Hippocampal formation (tissue), 2 donors: ENCODE data around the gene PRM1.
"Not testable (repeated sequence)": the region's sequence is repeated elsewhere in the genome, so short reads cannot be mapped to it uniquely, and the experiment has no call there.

Experiments used
- DNase-seq, 2 donors: peaks; one replicate each; lab custom pipeline; 2025; lab: John Stamatoyannopoulos, UW

Gene PRM1

GRCh38 chr16:11314309-11314894 lies 33.3 kb upstream of the PRM1 start:
- no peak for DNase-seq

DNA sequence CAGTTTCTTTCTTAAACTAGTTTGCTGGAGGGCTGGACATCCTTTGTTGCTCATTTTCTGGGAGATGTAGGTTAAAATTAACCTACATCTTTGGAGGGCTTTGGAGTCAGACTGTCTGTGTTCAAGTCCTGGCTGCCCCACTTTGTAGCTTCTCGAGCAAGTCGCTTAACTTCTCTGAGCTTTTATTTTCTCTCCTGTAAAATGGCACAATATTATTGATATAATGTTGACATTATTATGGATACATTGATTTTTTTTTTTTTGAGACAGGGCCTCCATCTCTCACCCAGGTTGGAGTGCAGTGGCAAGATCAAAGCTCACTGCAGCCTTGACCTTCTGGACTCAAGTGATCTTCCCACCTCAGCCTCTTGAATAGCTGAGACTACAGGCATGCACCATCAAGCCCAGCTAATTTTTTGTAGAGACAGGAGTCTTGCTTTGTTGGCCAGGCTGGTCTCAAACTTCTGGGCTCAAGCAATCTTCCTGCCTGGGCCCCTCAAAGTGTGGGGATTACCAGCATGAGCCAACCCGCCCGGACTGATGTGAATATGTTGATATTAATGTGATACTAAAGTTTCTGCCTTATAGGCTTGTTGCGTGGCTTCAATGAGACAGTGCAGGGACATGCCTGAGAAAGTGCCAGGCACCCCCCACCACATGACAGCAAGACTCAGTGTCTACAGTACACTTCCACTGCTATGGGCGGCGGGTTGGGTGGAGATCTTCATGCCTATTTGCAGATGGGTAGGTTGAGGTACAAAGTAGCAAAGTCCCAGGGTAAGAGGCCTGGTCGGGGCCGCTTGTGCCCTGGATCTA lies 32.6 kb upstream of the PRM1 start:
- DNase-seq: no peak

DNA sequence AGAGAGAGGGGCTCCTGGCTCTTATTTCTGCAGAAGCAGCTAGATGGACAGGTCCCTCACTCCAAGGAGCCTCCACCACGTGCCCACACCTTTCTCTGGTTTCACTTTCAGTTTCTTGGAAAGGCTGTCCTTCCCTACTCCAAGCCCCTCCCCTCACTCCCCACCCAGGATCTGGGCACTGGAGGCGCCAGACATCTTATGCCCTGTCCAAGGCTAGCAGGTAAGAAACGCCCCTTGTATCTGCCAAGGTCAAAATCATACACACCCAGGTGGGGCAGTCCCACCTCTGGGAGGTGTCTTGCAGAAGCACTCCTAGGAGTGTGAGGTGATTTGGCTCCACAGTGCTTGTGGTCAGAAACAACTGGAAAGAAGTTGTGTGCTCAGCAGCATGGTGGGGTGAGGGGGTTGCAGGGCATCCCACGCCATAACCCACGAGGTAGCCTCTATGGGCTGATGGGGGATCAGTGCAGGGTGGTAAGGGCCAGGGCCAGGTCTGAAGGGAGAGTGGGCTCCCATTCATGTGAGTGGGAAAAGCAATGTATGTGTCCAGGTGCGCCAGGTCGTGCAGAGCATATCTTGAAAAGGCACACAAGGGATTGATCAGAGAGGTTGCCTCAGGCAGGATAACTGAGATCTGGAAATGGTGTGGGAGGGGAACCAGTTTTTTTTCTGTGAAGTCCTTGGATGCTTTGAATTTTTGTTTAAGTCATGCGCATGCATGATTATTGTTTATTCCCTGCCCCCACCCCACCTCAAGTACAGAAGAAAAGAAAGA lies 31.8 kb upstream of the PRM1 start:
- DNase-seq: no peak

DNA sequence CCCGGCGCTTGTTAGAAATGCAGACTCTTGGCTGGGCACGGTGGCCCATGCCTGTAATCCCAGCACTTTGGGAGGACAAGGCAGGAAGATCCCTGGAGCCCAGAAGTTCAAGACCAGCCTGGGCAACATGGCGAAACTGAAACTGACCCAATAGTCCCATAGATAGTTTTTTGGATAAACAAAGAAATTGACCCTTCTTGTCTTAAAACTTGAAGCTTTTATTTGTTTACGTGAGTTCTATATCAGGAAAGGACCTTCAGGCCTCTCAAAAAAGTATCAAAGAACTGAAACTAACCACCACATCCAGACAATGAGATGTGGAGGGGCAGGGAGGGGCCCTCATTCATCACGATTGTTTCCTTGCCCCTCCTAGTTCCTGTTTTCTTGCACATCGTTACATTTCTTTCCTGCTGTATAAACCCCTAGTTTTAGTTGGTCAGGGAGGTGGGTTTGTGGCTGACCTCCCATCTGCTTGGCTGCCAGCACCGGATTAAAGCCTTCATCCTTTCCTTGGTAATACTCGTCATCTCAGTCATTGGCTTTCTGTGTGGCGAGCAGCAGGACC lies 29.9 kb upstream of the PRM1 start:
- DNase-seq: no peak

GRCh38 chr16:11310634-11310977 lies 29.5 kb upstream of the PRM1 start:
- DNase-seq: no peak

- no peak for DNase-seq
These were observed 28.9 kb upstream of the PRM1 start for GRCh38 chr16:11309895-11310633.

DNA sequence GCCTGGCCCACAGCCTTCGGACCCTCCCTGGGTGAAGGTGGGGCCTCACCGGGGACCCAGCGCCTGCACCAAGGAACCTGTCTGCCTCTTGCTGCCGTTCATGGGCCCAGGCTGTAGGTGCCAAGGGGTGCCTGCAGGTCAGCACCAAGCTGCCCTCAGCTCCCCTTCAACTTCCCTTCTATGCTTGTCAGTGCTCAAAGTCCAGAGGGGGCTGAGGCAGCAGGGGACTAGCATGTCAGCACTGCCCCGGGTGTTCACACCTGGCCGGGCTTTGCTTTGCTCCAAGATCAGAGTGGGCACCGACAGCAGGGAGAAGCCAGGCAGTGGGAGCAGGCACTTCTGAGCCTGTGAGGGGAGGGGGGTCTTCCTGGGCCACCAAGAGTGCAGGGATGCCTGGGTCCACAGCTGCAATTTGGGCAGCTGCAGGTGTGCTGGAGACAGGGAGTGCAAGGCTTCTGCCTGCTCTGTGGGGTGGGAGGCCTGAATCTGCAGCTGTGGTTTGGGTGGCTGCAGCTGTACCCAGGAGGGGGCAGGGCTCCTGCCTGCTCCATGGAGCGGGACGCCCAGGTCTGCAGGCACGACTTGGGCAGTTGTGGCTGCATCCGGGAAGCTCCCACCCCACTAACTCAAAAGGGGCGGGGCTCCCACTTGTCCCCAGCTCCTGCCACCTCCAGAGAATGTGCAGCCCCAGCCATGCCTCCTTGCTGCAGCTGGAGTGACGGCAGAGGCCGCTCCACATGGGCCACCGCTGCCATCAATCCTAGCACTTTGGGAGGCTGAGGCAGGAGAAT lies 27.6 kb upstream of the PRM1 start:
- DNase-seq: no peak

GRCh38 chr16:11307639-11308492 lies 26.7 kb upstream of the PRM1 start:
- DNase-seq: no peak

GRCh38 chr16:11306997-11307638 lies 26.0 kb upstream of the PRM1 start:
- no peak for DNase-seq

- no peak for DNase-seq
These were observed 25.3 kb upstream of the PRM1 start for GRCh38 chr16:11306381-11306780.

DNA sequence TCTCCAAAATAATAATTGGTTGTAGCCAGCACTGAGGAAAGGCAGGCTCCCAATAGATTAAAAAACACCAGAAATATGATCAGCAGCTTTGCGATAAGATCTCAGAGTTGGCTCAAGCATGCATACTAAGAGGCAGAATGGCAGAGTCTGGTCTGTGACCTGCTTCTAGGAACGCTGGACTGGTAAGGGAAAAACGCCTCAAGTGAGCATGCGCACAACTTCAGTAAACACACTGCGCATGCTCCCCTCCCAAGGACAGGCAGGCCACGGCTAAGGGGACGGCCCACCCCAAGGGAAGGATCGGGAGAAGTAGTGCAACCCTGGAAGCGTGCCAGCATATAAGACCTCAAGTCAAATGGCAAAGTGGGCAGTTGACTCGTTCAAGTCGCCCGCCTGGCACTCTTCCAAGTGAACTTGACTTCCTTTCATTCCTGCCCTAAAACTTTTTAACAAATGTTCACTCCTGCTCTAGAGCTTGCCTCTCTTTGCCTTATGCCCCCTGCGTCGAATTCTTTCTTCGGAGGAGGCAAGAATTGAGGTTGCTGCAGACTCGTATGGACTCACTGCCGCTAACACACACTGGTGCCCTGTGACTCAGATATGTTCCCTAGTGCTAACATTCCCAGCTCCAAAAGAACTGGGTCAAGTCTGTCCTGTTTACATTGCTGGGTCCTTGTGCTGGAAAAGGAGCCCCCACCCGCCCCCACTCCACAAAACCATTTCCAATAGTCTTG lies 22.4 kb upstream of the PRM1 start:
- no peak for DNase-seq

- no peak for DNase-seq
These were observed 21.8 kb upstream of the PRM1 start for GRCh38 chr16:11302977-11303376.

- DNase-seq: no peak
These were observed 20.7 kb upstream of the PRM1 start for GRCh38 chr16:11301645-11302501.

DNA sequence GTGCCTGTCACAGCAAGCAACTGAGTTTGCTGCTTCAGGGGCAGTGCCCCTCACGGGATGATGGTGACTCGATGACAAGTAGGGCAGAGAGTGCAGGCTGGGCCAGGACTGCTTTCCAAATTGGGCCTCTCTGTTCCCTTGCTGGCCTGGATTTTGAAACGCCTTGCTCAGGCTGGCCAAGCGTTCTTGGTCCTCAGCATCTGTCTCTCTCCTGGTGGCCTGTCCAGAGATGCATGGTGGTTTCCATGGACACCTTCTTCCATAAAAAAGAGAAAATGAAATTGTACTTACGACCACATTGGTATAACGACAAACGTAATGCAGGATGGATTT lies 19.4 kb upstream of the PRM1 start:
- DNase-seq: no peak

DNA sequence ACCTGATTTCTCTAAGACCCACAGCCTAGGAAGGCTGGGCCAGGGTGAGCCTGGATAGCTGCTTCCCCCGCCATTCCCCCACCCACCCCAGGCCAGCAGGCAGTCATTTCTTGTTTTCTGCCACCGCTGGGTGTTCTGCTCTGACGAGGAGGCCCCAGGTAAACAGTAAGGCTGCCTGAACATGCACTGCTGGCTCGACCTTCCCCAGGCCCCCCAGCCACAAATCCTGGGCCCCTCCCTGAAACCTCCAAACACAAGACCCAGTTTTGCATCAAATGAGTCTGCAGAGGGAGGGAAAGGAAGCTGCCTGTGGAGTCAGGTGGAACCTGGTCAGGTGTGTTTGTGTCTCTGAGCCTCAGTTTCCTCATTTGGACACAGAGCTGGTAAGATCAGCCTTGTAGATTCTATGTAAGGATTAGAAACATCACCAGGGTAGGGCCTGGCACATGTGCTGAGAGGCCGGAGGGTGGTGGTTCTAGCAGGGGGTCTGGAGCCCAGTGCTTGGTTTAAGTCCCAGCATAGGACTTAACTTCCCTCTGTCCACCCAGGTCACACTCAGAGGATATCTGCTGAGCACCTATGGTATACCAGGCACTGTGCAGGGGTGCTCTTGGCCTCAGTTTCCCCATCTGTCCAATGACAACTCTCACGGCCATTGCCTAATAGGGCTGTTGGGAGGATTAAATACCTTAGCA lies 18.9 kb upstream of the PRM1 start:
- no peak for DNase-seq

- DNase-seq: not testable (repeated sequence)
These were observed 17.9 kb upstream of the PRM1 start for GRCh38 chr16:11298950-11299547.
